Dermis blood vessel endothelial cell (primary cell): Measurements from ENCODE around the gene ELAVL1. TPM values are rescaled to one million over a fixed set of nuclear protein-coding genes. Genes with fewer than 3 reads are reported as not detected.
"Not testable (repeated sequence)": the region's sequence is repeated elsewhere in the genome, so short reads cannot be mapped to it uniquely, and the experiment has no call there.

ENCODE experiments used
- DNase-seq: peaks from one replicate; pipeline ENCODE4 v3.0.0; 2010
- total RNA-seq: library from RNA; depleted of rRNA; stranded (reverse); fragments of >200 nt; gene quantifications from 2 replicates; pipeline ENCODE4 v1.2.3, GENCODE V29; 2014

Gene ELAVL1
- total RNA-seq, 1 donor from 2014 or later = 43.2 TPM

- DNase-seq = no peak
These were observed 84.0 kb downstream of the ELAVL1 start for GRCh38 chr19:7921302-7921966.

GRCh38 chr19:7920519-7921301, 84.7 kb downstream of the ELAVL1 start:
- DNase-seq = peak; percentile 99

DNA sequence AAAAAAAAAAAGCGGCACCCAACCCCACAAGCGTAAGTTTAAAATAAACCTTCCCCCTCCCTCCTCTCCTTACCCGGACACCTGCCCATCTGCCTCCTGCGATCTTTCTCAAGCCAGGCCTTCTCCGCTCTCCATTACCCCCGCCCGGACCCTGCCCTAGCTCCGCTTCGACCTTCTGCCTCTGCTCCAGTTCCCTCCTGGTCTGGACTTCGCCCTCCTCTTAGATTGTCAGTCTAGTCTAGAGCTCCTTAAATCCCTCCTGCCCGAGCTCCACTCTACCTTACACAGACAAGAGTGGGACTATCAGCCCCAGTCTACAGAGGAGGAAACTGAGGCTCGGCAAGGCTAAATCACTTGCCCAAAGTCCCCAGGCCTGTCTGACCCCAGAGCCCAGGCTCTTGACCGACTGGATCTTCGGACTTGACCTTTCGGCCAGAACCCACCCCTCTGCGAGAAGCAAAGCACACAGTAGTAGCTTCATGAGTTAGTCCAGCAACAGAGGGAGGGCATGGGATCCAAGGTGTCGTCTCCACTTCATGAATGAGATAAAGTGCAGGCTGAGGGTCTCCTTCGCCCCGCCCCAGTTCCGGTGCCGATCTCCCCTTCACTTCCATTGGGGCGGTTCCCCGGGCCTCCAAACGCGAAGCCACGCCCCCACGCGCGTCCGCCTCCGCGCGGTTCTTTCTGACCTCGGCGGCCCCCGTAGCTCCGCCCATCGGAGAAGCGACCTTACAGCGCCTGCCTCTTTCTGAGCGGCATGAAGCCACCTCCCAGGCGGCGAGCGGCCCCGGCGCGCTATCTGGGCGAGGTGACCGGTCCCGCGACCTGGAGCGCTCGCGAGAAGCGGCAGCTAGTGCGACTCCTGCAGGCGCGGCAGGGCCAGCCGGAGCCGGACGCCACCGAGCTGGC, 85.6 kb downstream of the ELAVL1 start, which contains the start of gene SNAPC2:
Gene SNAPC2, plus strand, starts transcription at position 729 of the 909 bp plus-strand sequence. Its CDS starts 29 bp downstream, at position 758.
- DNase-seq = peak; percentile 95

GRCh38 chr19:7918615-7919421, 86.6 kb downstream of the ELAVL1 start:
- DNase-seq = no peak

GRCh38 chr19:7918062-7918614, 87.3 kb downstream of the ELAVL1 start:
- DNase-seq = not testable (repeated sequence)

- peak; percentile 72 for DNase-seq
These were observed 88.0 kb downstream of the ELAVL1 start for GRCh38 chr19:7917267-7918061.

DNA sequence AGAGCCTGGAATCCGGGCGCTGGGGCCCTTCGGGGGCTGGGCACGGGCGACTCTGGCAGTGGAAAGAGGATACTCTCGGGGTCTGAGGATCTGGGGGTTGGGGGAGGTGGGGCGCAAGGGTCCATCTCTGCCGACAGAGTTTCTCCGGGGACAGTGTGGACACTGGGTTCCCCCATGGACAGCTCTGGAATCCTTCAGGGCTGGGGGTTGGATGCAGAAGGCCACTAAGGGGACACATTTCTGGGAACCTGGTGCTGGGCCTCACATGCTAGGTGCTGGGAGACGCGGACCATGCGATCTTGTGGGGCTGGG, 88.5 kb downstream of the ELAVL1 start:
- DNase-seq = no peak

DNA sequence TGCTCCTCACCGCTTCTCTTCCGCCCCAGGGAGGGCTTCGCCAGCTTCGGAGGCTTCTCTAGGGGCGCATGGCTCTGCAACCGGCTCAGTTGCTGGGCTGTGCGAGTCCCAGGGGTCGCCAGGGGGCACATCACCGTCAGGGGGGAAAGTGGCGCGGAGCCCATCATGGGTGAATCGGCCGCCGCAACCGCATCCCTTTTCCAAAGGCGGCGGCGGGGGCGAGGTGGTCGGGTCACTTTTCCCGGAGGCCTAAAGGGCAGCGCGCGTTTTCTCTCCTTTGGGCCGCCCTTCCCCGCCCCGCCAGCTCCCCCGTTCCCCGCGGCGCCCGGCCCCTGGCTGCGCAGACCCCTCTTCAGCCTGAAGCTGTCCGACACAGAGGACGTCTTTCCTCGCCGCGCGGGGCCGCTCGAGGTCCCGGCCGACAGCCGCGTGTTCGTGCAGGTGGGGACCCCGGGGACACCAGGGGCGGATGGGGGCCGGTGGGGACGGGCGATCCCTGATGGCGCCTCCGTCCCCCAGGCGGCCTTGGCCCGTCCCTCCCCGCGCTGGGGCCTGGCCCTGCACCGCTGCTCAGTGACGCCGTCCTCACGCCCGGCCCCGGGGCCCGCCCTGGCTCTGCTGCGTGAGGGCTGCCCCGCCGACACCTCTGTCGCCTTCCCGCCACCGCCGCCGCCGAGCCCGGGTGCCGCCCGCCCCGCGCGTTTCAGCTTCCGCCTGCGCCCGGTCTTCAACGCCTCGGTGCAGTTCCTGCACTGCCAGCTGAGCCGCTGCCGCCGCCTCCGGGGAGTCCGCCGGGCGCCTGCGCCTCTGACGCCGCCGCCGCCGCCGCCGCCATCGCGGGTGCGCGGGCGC, 89.1 kb downstream of the ELAVL1 start:
- DNase-seq = no peak

DNA sequence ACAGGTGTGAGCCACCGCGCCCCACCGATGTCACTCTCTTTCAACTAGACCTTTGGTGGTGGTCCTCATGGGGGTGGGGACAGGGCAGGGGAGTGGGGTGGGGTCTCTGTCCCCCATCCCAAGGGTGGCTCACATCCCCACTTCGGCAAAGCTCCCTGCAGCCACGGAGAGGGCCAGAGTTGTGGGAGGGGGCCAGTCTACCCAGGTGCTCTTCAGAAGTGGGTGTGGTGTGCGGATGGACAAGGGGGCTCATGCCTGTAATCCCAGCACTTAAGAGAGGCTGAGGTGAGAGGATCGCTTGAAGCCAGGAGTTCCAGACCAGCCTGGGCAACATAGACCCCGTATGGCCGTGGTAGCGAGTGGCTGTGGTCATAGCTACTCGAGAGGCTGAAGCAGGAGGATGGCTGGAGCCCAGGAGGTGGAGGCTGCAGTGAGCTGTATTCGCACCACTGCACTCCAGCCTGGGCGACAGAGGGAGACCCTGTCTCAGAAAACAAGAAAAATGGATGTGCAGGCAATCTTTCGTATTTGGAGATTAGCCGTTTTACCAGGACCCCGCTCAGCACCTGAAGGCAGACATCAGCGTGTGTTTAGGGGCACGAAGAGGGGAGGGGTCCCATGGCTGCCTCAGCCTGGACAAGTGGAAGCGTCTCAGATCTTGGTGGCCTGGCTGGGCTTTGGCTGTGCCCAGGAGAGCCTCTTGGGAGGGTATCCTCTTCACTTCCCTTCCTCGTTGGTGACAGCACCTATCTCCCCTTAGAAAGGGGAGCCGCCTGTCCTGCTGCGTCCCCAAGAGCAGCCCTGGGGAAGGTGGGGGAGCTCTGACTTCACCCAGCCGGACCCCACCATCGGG, 90.0 kb downstream of the ELAVL1 start:
- DNase-seq = no peak

GRCh38 chr19:7914598-7915045, 90.8 kb downstream of the ELAVL1 start, which contains the start of gene TGFBR3L:
Gene TGFBR3L, plus strand, starts transcription at chr19:7914830.
- no peak for DNase-seq

- DNase-seq = no peak
These were observed 91.3 kb downstream of the ELAVL1 start for GRCh38 chr19:7914099-7914498.

DNA sequence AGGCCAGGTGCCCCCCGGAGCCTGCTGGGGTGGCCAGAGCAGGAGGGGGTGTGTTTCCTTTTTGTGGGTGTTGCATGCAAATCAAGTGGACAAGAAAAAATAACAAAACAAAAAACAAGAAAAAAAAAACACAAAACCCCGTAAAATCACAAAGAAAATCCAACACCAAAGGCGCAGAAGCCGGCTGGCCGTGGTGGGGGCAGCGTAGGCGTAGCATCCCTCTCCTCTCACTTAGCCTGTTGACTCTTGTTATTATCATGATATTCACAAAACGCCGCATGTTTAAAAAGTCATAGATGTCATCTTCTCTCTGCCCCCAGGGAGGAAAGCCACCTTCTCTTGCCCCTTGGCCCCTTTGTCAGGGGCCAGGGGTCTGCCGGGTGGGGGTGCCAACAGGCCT, 91.8 kb downstream of the ELAVL1 start:
- DNase-seq = no peak

DNA sequence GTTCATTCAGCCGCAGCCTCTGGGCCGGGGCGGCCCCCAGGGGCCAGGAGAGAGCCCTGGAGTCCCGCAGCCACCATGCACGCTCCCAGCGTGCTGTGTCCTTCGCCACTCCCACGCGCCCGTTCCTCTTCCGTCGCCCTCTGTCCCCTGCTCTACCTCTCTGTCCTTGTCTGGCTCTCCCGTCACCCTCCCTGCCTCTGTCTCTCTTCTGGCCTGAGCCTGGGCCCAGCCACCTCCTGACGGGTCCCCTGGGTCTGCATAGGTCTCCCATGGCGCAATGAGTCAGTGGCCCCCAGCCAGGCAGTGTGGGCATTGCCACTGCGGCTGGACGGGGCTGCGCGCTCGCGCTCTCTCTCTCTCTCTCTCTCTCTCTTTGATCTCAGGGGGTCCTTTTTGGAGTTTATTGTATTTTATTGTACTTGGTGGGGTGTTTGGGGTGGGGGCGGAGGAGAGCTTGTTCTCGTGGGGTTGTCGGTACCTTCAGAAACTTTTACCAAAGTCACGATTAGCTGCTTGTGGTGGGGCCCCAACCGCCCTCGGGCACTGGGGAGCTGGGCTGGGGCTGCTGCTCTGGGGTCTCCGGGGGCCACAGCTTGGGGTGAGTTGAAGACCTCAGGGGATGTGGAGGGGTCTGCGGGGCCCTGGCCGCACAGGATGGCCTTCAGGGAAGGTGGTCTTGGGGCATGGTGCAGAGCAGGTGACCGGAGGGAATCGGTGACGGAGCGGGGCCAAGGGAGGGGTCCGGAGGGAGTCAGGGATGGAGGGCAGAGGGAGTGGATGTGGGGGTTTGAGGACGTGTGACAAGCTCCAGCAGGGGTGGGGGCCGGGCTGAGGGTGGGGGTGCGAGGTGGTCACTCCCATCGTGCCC, 92.5 kb downstream of the ELAVL1 start:
- DNase-seq = no peak

- DNase-seq = no peak
These were observed 93.2 kb downstream of the ELAVL1 start for GRCh38 chr19:7912144-7912696.

GRCh38 chr19:7911508-7912143, 93.8 kb downstream of the ELAVL1 start:
- DNase-seq = no peak

DNA sequence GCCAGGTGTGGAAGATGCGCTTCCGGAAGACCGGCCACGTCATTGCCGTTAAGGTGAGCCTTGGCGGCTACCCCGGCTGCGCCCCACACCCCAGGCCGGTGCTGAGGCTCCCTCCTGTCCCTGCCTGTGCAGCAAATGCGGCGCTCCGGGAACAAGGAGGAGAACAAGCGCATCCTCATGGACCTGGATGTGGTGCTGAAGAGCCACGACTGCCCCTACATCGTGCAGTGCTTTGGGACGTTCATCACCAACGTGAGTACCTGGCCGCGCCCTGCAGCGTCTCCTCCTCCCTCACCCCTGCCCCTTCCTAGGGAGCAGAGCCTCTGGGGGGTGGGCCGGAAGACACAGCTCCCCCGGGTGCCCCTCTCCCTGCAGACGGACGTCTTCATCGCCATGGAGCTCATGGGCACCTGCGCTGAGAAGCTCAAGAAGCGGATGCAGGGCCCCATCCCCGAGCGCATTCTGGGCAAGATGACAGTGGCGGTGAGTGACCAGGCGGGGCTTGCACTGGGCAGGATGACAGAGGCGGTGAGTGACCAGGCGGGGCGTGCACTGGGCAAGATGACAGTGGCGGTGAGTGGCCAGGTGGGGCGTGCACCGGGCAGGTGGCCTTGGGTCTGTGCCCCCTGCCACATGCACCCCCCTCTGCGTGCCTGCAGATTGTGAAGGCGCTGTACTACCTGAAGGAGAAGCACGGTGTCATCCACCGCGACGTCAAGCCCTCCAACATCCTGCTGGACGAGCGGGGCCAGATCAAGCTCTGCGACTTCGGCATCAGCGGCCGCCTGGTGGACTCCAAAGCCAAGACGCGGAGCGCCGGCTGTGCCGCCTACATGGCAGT, 94.9 kb downstream of the ELAVL1 start:
- DNase-seq = no peak
